Neural progenitor cell (in vitro differentiated cells): Measurements from ENCODE around the gene GCNT1. TPM values are rescaled to one million over a fixed set of nuclear protein-coding genes. Genes with fewer than 3 reads are reported as not detected.

Experiments
- DNase-seq: peaks from one replicate; pipeline ENCODE4 v3.0.0-alpha.2; 2016; ENCODE audit warnings: low spot score
- H2AFZ ChIP-seq: fragments of 200-600 bp; sonication (generic); replicated peaks from 2 replicates; pipeline ENCODE4 v1.6.1; 2016; ENCODE audit warnings: antibody characterized with exemption
- H3F3A ChIP-seq: fragments of 200-600 bp; sonication (generic); 2 replicates; pipeline ENCODE4 v1.6.1; 2016; ENCODE audit warnings: antibody characterized with exemption, low read depth
- H3K27ac ChIP-seq: fragments of 200-600 bp; sonication (generic); 2 replicates; pipeline ENCODE4 v1.5.1; 2016; ENCODE audit warnings: mild to moderate bottlenecking
- H3K27me3 ChIP-seq: fragments of 200-600 bp; sonication (generic); 2 replicates; pipeline ENCODE4 v1.6.1; 2016; ENCODE audit warnings: mild to moderate bottlenecking, moderate library complexity
- H3K36me3 ChIP-seq: fragments of 200-600 bp; sonication (generic); 2 replicates; pipeline ENCODE4 v1.5.1; 2016
- H3K4me1 ChIP-seq: fragments of 200-600 bp; sonication (generic); 2 replicates; pipeline ENCODE4 v1.6.1; 2016; ENCODE audit warnings: mixed run types
- H3K4me2 ChIP-seq: fragments of 200-600 bp; sonication (generic); 2 replicates; pipeline ENCODE4 v1.6.1; 2016
- H3K4me3 ChIP-seq: fragments of 200-600 bp; sonication (generic); 2 replicates; pipeline ENCODE4 v1.5.1; 2016
- H3K79me2 ChIP-seq: fragments of 200-600 bp; sonication (generic); 2 replicates; pipeline ENCODE4 v1.6.1; 2016; ENCODE audit warnings: low read depth
- H3K9ac ChIP-seq: fragments of 200-600 bp; sonication (generic); 2 replicates; pipeline ENCODE4 v1.6.1; 2016
- H3K9me3 ChIP-seq: fragments of 200-600 bp; sonication (generic); 2 replicates; pipeline ENCODE4 v1.5.1; 2016; ENCODE audit warnings: low read depth
- H4K20me1 ChIP-seq: fragments of 200-600 bp; sonication (generic); 2 replicates; pipeline ENCODE4 v1.6.1; 2016; ENCODE audit warnings: low read depth
- H3K27ac Mint-ChIP-seq: 3 replicates; pipeline ENCODE4 v1.8.0; 2021; ENCODE audit warnings: mixed read lengths
- H3K27me3 Mint-ChIP-seq: 2 replicates; pipeline ENCODE4 v1.8.0; 2022; ENCODE audit warnings: low read depth, mild to moderate bottlenecking, inconsistent platforms, moderate library complexity, mixed read lengths; ENCODE audit not compliant: insufficient read depth
- H3K36me3 Mint-ChIP-seq: 3 replicates; pipeline ENCODE4 v1.8.0; 2021; ENCODE audit warnings: mixed read lengths
- H3K4me1 Mint-ChIP-seq: 3 replicates; pipeline ENCODE4 v1.8.0; 2021; ENCODE audit warnings: mixed read lengths
- H3K4me3 Mint-ChIP-seq: 3 replicates; pipeline ENCODE4 v1.8.0; 2021; ENCODE audit warnings: mild to moderate bottlenecking, moderate library complexity, mixed read lengths
- H3K9me3 Mint-ChIP-seq: 3 replicates; pipeline ENCODE4 v1.8.0; 2020; ENCODE audit warnings: mixed read lengths
- EZH2 ChIP-seq: fragments of 200-600 bp; sonication (generic); IDR thresholded peaks from 2 replicates; pipeline ENCODE4 v1.6.1; 2017; ENCODE audit warnings: antibody characterized with exemption, mild to moderate bottlenecking, moderate library complexity
- EZH2phosphoT487 ChIP-seq: fragments of 200-600 bp; sonication (generic); IDR thresholded peaks from 2 replicates; pipeline ENCODE4 v1.6.1; 2017; ENCODE audit warnings: antibody characterized with exemption
- total RNA-seq: library from RNA; depleted of rRNA; stranded (reverse); fragments of >200 nt; gene quantifications from 2 replicates; pipeline ENCODE4 v1.2.3, GENCODE V29; 2015; ENCODE audit warnings: low replicate concordance
- TF ChIP-seq, protein P1 (sequence below): fragments of 200-600 bp; sonication (generic); IDR thresholded peaks from 2 replicates; pipeline ENCODE4 v1.5.1; 2017; ENCODE audit warnings: antibody characterized with exemption, mild to moderate bottlenecking

The GCNT1 gene
- total RNA-seq, 1 donor from 2014 or later: 25.5 TPM

DNA sequence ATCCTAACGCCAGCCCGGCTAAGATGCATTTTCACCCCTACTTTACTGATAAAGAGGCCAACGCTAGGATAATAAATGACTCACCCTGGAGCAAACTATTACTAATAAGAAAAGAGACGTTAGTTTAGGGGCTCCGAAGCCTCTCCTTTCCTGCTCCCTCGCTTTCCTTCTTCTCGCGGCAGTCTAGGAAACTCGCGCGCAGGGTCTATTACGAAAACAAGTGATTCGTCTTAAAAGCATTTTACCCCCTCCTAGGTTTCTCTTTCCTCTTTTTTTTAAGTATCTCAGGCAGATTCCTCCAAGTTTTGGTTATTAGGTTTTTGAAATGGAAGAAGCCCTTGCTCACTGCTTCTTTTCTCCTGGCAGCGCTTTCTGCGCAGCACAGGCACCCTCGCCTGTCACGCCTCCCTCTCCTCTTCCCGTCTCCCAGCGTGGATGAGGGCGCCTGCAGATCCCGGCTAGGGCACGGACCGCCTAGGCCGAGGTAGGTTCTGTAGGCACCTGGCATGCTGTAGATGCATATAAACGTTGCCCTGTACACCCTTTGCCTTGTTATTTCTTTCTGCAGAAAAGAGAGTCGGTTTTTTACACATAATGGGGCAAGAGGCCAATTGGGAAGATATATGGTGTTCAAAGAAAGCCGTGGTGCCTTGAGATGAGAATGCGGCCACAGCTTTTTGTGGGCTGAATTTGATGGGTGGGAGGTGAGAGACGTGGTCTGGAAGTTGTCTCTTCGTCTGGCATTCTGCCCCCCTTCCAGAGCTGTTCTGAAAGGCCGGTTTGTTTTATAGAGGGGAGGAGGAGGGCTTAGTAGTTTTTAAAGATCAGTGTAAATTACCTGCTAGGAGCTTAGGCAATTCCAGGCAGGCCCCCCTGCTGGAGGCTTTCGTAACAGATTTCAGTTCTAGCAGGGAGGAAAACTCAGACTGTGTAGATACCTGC, 983 bp downstream of the GCNT1 start:
- no peak overlapping the region for H3K27ac ChIP-seq
- peaks cover 3% of the 10 kb centered on the region for H3F3A ChIP-seq
- H3K36me3 ChIP-seq: no peaks in the 10 kb centered on the region
- no peak overlapping the region for H3K9ac ChIP-seq
- TF ChIP-seq, protein P1, sequence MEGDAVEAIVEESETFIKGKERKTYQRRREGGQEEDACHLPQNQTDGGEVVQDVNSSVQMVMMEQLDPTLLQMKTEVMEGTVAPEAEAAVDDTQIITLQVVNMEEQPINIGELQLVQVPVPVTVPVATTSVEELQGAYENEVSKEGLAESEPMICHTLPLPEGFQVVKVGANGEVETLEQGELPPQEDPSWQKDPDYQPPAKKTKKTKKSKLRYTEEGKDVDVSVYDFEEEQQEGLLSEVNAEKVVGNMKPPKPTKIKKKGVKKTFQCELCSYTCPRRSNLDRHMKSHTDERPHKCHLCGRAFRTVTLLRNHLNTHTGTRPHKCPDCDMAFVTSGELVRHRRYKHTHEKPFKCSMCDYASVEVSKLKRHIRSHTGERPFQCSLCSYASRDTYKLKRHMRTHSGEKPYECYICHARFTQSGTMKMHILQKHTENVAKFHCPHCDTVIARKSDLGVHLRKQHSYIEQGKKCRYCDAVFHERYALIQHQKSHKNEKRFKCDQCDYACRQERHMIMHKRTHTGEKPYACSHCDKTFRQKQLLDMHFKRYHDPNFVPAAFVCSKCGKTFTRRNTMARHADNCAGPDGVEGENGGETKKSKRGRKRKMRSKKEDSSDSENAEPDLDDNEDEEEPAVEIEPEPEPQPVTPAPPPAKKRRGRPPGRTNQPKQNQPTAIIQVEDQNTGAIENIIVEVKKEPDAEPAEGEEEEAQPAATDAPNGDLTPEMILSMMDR: peak; percentile 56
- TF ChIP-seq EZH2: no peak
- no peak for TF ChIP-seq EZH2phosphoT487
- peaks cover 31% of the 10 kb centered on the region for H3K79me2 ChIP-seq
- H4K20me1 ChIP-seq: peaks cover 6% of the 10 kb centered on the region
- Mint-ChIP-seq H3K4me3 (peak overlapping the region; percentile 90), H3K36me3 (no peaks in the 10 kb centered on the region), H3K27ac (no peak overlapping the region), H3K4me1 (peaks cover 24% of the 10 kb centered on the region), H3K9me3 (no peaks in the 10 kb centered on the region), H3K27me3 (peaks cover 15% of the 10 kb centered on the region)
- peak; percentile 76 for DNase-seq
- H3K27me3 ChIP-seq: no peaks in the 10 kb centered on the region
- peaks cover 11% of the 10 kb centered on the region for H3K4me1 ChIP-seq
- peak overlapping the region; percentile 73 for H3K4me3 ChIP-seq
- peak overlapping the region; percentile 80 for H2AFZ ChIP-seq
- peak overlapping the region; percentile 83 for H3K4me2 ChIP-seq
- H3K9me3 ChIP-seq: no peaks in the 10 kb centered on the region

DNA sequence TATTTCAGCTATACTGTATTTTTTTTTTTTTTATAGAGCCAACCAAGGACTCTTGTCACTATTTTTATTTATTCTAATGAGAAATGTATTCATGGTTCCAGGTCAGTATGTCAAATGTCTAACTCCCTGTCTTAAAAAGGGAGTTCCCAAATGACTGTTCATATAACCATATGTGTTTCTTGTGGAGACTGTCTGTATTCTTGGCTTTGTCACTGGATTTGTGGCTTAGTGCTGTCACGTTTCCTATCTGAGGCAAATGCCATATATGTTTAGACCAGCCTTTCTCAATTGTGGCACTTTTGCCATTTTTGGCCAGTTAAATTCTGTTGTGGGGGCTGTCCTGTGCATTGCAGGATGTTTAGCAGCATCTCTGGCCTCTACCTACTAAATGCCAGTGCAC, 3.1 kb downstream of the GCNT1 start:
- Histone ChIP-seq H3F3A (no peaks in the 10 kb centered on the region), H3K27me3 (no peaks in the 10 kb centered on the region), H3K4me2 (no peak overlapping the region), H3K79me2 (peaks cover 46% of the 10 kb centered on the region), H3K4me1 (peaks cover 3% of the 10 kb centered on the region), H3K36me3 (no peaks in the 10 kb centered on the region), H3K4me3 (no peak overlapping the region), H2AFZ (no peak overlapping the region), H4K20me1 (peaks cover 6% of the 10 kb centered on the region), H3K9ac (no peak overlapping the region), H3K27ac (no peak overlapping the region), H3K9me3 (no peaks in the 10 kb centered on the region)
- H3K27me3 Mint-ChIP-seq: peaks cover 15% of the 10 kb centered on the region
- H3K4me1 Mint-ChIP-seq: peaks cover 17% of the 10 kb centered on the region
- peaks cover 7% of the 10 kb centered on the region for H3K36me3 Mint-ChIP-seq
- H3K4me3 Mint-ChIP-seq: peak overlapping the region; percentile 16
- TF ChIP-seq, protein P1: no peak
- TF ChIP-seq EZH2phosphoT487 (no peak), EZH2 (no peak)
- no peak for DNase-seq
- H3K9me3 Mint-ChIP-seq: no peaks in the 10 kb centered on the region
- no peak overlapping the region for H3K27ac Mint-ChIP-seq

DNA sequence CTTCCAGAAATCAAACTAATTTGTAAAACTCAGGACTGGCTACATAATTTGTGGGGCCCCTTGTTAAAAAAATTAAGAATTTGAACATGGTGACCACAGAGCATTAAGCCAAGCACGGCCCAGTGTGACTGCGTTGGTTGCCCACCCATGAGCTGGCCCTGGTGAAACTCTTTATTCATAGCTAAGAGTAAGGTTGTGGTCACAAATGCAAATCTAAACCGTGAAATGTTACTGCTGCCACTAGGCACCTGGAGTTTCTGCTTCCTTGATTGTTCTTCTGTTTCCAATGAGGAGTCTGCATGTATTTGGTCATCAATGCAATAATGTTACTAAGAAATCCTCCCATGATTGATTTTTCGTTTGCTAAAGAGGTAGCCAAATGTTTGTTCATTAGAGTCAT, 4.2 kb downstream of the GCNT1 start:
- Mint-ChIP-seq H3K4me1 (peaks cover 17% of the 10 kb centered on the region), H3K4me3 (no peak overlapping the region), H3K36me3 (peaks cover 10% of the 10 kb centered on the region), H3K27ac (no peak overlapping the region), H3K27me3 (peaks cover 15% of the 10 kb centered on the region), H3K9me3 (no peaks in the 10 kb centered on the region)
- Histone ChIP-seq H2AFZ (no peak overlapping the region), H3K4me1 (peaks cover 3% of the 10 kb centered on the region), H3K4me2 (no peak overlapping the region), H3K9ac (no peak overlapping the region), H3K27ac (no peak overlapping the region), H3F3A (peaks cover under 1% of the 10 kb centered on the region), H3K36me3 (no peaks in the 10 kb centered on the region), H3K79me2 (peaks cover 50% of the 10 kb centered on the region), H4K20me1 (peaks cover 6% of the 10 kb centered on the region), H3K4me3 (no peak overlapping the region), H3K9me3 (no peaks in the 10 kb centered on the region), H3K27me3 (no peaks in the 10 kb centered on the region)
- DNase-seq: no peak
- TF ChIP-seq EZH2phosphoT487: no peak
- TF ChIP-seq, protein P1: no peak
- no peak for TF ChIP-seq EZH2
